Nephron (organoid): ENCODE data around the gene ATP9B.

Source experiments
- H3K27ac Mint-ChIP-seq, 3 experiments: 2 replicates each; pipeline ENCODE4 v1.8.0; 2020; ENCODE audit warnings: mixed read lengths in 3 of 3, mild to moderate bottlenecking in 2 of 3, moderate library complexity in 1 of 3
- H3K27me3 Mint-ChIP-seq: 2 replicates; pipeline ENCODE4 v1.8.0; 2021; ENCODE audit warnings: low read depth, mild to moderate bottlenecking, moderate library complexity, mixed read lengths
- H3K36me3 Mint-ChIP-seq: 2 replicates; pipeline ENCODE4 v1.8.0; 2020; ENCODE audit warnings: low read depth, mixed read lengths
- H3K4me1 Mint-ChIP-seq: 2 replicates; pipeline ENCODE4 v1.8.0; 2020; ENCODE audit warnings: mixed read lengths
- H3K4me3 Mint-ChIP-seq, 3 experiments: 2 replicates each; pipeline ENCODE4 v1.8.0; 2020; ENCODE audit warnings: mild to moderate bottlenecking in 3 of 3, mixed read lengths in 3 of 3, moderate library complexity in 2 of 3
- H3K9me3 Mint-ChIP-seq: 2 replicates; pipeline ENCODE4 v1.8.0; 2020; ENCODE audit warnings: mixed read lengths
- TF ChIP-seq, protein P1 (sequence below), 3 experiments: fragments of 200-600 bp; sonication (generic); IDR thresholded peaks; one replicate each; pipeline ENCODE4 v1.5.0; 2021; ENCODE audit warnings: antibody characterized with exemption in 3 of 3; ENCODE audit not compliant: unreplicated experiment in 3 of 3

The ATP9B gene

DNA sequence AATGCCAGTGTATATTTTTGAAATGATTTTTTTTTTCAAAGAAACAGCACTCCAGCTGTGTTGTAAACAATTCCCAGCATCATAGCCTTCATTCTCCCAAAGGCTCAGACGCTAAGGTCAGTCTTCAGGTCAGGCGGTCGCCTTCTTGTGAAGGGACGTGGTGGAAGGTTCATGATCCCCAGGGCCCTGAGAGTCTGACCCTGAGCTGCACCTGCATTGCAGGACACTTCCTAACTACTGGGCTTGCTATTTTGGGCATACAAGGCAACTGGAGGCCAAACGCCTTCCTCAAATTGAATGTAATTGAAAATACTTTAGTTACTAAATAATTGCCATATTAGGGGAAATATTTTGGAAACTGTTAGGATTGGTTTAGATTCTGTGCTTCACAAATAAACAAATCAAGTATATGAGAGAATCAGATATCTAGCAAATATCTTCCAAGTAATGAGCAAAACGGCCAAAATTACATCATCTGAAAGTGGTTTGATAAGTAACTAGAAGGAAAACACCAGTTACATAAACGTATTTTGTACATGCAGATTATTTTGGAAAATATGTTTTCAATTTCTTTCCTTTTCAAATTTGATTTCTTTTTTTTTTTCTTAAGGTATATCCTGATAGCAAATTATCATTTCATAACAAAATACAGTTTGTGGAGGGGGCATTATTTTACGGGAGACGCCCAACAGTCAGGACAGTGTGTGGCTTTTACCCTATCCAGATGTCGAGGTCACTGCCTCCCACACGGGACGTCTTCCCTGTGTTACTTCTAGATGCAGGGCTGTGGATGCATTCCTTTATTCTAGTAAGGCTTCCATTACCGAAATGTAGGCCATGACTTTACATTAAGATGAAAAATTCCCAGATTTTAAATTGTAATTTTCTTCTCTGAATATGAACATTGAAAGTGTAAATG, 136.0 kb downstream of the ATP9B start:
- Mint-ChIP-seq H3K27ac (no peak overlapping the region), H3K4me1 (no peaks in the 10 kb centered on the region), H3K27me3 (no peaks in the 10 kb centered on the region), H3K4me3 (no peak overlapping the region), H3K9me3 (no peaks in the 10 kb centered on the region), H3K36me3 (peaks cover 22% of the 10 kb centered on the region)
- TF ChIP-seq, protein P1, sequence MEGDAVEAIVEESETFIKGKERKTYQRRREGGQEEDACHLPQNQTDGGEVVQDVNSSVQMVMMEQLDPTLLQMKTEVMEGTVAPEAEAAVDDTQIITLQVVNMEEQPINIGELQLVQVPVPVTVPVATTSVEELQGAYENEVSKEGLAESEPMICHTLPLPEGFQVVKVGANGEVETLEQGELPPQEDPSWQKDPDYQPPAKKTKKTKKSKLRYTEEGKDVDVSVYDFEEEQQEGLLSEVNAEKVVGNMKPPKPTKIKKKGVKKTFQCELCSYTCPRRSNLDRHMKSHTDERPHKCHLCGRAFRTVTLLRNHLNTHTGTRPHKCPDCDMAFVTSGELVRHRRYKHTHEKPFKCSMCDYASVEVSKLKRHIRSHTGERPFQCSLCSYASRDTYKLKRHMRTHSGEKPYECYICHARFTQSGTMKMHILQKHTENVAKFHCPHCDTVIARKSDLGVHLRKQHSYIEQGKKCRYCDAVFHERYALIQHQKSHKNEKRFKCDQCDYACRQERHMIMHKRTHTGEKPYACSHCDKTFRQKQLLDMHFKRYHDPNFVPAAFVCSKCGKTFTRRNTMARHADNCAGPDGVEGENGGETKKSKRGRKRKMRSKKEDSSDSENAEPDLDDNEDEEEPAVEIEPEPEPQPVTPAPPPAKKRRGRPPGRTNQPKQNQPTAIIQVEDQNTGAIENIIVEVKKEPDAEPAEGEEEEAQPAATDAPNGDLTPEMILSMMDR (IDR thresholded peaks at IDR 0.05; ENCODE audit: unreplicated experiment in 3 of 3) = no peak

DNA sequence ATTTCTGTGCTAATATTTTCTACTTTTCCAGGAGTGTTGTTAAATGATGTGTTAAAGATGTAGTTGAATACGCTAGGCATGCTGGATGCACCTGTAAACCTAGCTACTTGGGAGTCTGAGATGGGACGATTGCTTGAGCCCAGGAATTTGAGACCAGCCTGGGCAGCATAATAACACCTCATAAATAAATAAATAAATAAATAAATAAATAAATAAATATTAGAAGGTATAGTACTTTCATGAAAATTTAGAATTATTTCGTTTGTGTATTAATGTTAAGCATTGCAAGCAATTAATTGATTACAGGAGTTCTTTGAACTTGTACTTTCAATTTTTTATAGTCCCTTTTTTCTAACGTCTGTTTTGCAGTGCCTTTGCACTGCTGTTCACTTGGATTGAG, 137.2 kb downstream of the ATP9B start:
- TF ChIP-seq, protein P1 (IDR thresholded peaks at IDR 0.05; ENCODE audit: unreplicated experiment in 3 of 3) = no peak

DNA sequence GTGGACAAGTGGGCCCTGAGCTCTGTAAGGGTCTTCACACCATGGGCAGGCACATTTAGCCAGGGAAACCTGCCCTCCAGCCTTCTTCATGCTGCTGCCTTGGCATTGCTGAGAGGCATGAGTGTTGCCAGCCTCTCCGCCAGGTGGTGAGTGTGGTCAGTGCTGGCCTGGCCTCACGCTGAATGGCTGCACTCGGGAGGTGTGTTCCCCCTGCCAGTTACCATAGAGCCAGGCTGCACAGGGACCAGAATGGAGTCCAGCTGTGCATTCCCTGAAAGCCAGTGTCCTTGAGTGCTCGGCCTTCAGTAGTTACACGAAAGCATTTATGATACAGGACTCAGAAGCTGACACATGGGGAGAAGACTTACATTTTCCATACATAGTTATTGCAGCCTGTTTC, 139.7 kb downstream of the ATP9B start:
- Mint-ChIP-seq H3K36me3 (peaks cover 15% of the 10 kb centered on the region), H3K27ac (no peak overlapping the region), H3K9me3 (no peaks in the 10 kb centered on the region), H3K4me1 (no peaks in the 10 kb centered on the region), H3K27me3 (no peaks in the 10 kb centered on the region), H3K4me3 (no peak overlapping the region)
- TF ChIP-seq, protein P1 (IDR thresholded peaks at IDR 0.05; ENCODE audit: unreplicated experiment in 3 of 3) = no peak

More for the DNA sequence above, 137.2 kb downstream of the ATP9B start:
- H3K27me3 Mint-ChIP-seq = no peaks in the 10 kb centered on the region
- H3K36me3 Mint-ChIP-seq = peaks cover 18% of the 10 kb centered on the region
- H3K27ac Mint-ChIP-seq = no peak overlapping the region
- no peak overlapping the region for H3K4me3 Mint-ChIP-seq
- no peaks in the 10 kb centered on the region for H3K4me1 Mint-ChIP-seq
- no peaks in the 10 kb centered on the region for H3K9me3 Mint-ChIP-seq

DNA sequence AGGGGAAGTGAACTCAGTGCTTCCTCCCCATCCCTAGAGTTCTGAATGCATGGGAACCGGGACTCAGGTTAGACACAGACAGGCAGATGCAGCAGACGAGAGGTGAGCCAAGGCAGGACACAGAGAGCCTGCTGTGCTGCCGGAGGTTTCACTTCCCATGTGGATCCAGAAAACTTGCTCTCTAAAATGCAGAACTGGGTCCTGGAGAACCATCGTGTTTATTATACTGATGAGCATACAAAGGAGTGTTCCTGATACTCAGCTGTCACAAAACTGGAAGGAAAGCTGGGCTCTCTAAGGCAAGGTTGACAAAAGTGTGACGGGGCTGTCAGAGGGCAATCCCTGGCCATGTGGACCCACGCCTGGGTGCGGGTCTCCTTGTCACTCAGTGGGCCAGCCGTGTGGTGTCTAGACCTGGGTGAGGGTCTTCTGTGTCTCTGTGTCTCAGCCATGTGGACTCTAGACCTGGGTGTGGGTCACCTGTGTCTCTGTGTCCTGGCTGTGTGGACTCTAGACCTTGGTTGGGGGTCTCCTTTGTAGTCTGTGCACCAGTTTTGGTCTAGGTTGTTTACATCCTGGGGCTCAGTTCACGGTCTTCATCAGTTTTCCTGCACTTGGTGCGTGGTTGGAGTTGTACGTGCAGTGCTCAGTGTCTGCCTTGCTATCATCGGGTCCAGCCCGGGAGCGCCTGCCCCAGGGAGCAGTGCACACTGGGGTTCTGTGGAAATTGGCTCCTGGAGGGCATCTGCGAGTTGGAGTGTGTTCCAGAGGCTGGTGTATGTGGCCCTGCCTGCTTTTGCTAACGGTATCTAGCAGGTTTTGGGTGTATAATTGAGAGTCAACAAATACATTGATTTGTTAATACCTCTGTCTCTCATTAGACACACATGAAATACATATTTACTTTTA, 141.1 kb downstream of the ATP9B start:
- no peak overlapping the region for H3K27ac Mint-ChIP-seq
- peaks cover 15% of the 10 kb centered on the region for H3K36me3 Mint-ChIP-seq
- TF ChIP-seq, protein P1 (IDR thresholded peaks at IDR 0.05; ENCODE audit: unreplicated experiment in 3 of 3) = no peak
- H3K9me3 Mint-ChIP-seq = no peaks in the 10 kb centered on the region
- H3K4me1 Mint-ChIP-seq = no peaks in the 10 kb centered on the region
- H3K4me3 Mint-ChIP-seq = no peak overlapping the region
- no peaks in the 10 kb centered on the region for H3K27me3 Mint-ChIP-seq

DNA sequence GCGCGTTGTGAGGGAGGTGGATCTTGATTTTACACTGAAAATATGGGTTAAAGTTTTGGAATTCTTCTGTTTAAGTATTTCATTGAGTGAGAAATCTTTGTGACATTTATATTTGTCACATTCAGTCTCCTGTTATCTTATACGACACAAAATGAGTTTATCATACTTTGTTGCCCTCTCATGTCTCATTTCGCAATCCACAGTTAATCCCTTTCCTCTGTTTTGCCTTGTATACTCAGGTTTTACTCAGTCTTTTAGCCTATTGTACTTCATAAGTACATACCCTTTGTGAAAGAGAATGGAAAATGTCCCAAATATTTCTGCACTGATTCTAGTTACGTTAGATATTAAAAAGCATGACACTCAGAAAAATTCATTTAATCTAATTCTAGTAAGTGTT, 142.7 kb downstream of the ATP9B start:
- no peak overlapping the region for H3K4me3 Mint-ChIP-seq
- no peaks in the 10 kb centered on the region for H3K9me3 Mint-ChIP-seq
- no peaks in the 10 kb centered on the region for H3K27me3 Mint-ChIP-seq
- H3K36me3 Mint-ChIP-seq = peaks cover 15% of the 10 kb centered on the region
- no peak overlapping the region for H3K27ac Mint-ChIP-seq
- TF ChIP-seq, protein P1 (IDR thresholded peaks at IDR 0.05; ENCODE audit: unreplicated experiment in 3 of 3) = no peak
- H3K4me1 Mint-ChIP-seq = no peaks in the 10 kb centered on the region
